GM19467 (cell line): ENCODE measurements around the gene TNFSF11.
"Not testable (repeated sequence)": the region's sequence is repeated elsewhere in the genome, so short reads cannot be mapped to it uniquely, and the experiment has no call there.

Source experiments
- ATAC-seq: cut with Tn5 transposase; IDR thresholded peaks from one replicate; pipeline ENCODE4 v1.9.1; 2021; ENCODE audit warnings: mild to moderate bottlenecking, moderate library complexity; ENCODE audit not compliant: unreplicated experiment

Gene TNFSF11

GRCh38 chr13:42559573-42560218, 14.3 kb upstream of the TNFSF11 start:
- ATAC-seq = not testable (repeated sequence)

- ATAC-seq = not testable (repeated sequence)
These were observed 13.6 kb upstream of the TNFSF11 start for GRCh38 chr13:42560320-42560719.

GRCh38 chr13:42561752-42562467, 12.0 kb upstream of the TNFSF11 start:
- no peak for ATAC-seq

- ATAC-seq = no peak
These were observed 6.0 kb upstream of the TNFSF11 start for GRCh38 chr13:42567906-42568305.

- no peak for ATAC-seq
These were observed 4.2 kb upstream of the TNFSF11 start for GRCh38 chr13:42569576-42570344.

- no peak for ATAC-seq
These were observed 2.1 kb upstream of the TNFSF11 start for GRCh38 chr13:42571895-42572294.

GRCh38 chr13:42574435-42575311, 721 bp downstream of the TNFSF11 start:
- ATAC-seq = peak; percentile 54

- no peak for ATAC-seq
These were observed 2.0 kb downstream of the TNFSF11 start for GRCh38 chr13:42575938-42576337.

GRCh38 chr13:42577538-42577937, 3.6 kb downstream of the TNFSF11 start:
- no peak for ATAC-seq

GRCh38 chr13:42580644-42581043, 6.7 kb downstream of the TNFSF11 start:
- ATAC-seq = no peak

GRCh38 chr13:42581427-42581826, 7.5 kb downstream of the TNFSF11 start:
- no peak for ATAC-seq

GRCh38 chr13:42591602-42592001, 17.6 kb downstream of the TNFSF11 start:
- no peak for ATAC-seq

GRCh38 chr13:42592915-42593900, 19.3 kb downstream of the TNFSF11 start:
- no peak for ATAC-seq

- ATAC-seq = no peak
These were observed 20.7 kb downstream of the TNFSF11 start for GRCh38 chr13:42594481-42595252.

- no peak for ATAC-seq
These were observed 21.3 kb downstream of the TNFSF11 start for GRCh38 chr13:42595253-42595571.

GRCh38 chr13:42597505-42597904, 23.6 kb downstream of the TNFSF11 start:
- no peak for ATAC-seq

GRCh38 chr13:42600943-42601342, 27.0 kb downstream of the TNFSF11 start:
- no peak for ATAC-seq

GRCh38 chr13:42602906-42603305, 29.0 kb downstream of the TNFSF11 start:
- peak; percentile 71 for ATAC-seq

GRCh38 chr13:42603571-42603970, 29.6 kb downstream of the TNFSF11 start:
- ATAC-seq = no peak
